ENCODE results near the gene RAB8B.

DNA sequence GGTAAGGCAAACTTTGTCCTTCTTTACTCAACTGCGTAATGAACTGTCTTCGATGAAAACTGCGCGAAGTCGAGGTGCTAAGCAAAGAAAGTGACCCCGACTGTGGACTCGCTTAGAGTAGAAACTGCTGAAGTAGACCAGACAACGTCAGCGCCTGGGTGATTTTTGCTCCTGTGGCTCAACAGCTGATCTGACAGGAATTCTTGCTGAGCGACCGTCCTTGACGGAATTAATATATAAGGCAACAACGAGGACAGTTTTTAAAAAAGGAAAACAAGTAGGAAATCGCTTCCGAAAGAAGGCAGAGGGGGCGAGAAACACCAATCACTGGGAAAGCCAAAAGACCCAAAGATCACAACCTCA, 32.7 kb upstream of the RAB8B start:
- TF ChIP-seq, protein P1, sequence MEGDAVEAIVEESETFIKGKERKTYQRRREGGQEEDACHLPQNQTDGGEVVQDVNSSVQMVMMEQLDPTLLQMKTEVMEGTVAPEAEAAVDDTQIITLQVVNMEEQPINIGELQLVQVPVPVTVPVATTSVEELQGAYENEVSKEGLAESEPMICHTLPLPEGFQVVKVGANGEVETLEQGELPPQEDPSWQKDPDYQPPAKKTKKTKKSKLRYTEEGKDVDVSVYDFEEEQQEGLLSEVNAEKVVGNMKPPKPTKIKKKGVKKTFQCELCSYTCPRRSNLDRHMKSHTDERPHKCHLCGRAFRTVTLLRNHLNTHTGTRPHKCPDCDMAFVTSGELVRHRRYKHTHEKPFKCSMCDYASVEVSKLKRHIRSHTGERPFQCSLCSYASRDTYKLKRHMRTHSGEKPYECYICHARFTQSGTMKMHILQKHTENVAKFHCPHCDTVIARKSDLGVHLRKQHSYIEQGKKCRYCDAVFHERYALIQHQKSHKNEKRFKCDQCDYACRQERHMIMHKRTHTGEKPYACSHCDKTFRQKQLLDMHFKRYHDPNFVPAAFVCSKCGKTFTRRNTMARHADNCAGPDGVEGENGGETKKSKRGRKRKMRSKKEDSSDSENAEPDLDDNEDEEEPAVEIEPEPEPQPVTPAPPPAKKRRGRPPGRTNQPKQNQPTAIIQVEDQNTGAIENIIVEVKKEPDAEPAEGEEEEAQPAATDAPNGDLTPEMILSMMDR (IDR thresholded peaks at IDR 0.05; ENCODE audit: insufficient read depth, low read length, poor library complexity, severe bottlenecking), result no peak
- no peak for TF ChIP-seq EZH2phosphoT487 (conservative IDR thresholded peaks at IDR 0.05; ENCODE audit: low read length)
